ENCODE results near the gene MT3. TPM values are rescaled to one million over a fixed set of nuclear protein-coding genes. Genes with fewer than 3 reads are reported as not detected.

The MT3 gene
- total and polyA plus RNA-seq, 2 of the 13 experiments (the other 11 are each of a cell fraction or from before 2014, with no cell fraction given): not detected

GRCh38 chr16:56608043-56608875 is 18.9 kb downstream of the MT3 start, which contains the start of gene MT2A (continued):
- peak; percentile 100 for TF ChIP-seq MTF1 (CRISPR knock-in tag; IDR thresholded peaks at IDR 0.05)
- peak; percentile 73 for TF ChIP-seq RAD21 (CRISPR knock-in tag; IDR thresholded peaks at IDR 0.05)
- TF ChIP-seq TRIM22 (IDR thresholded peaks at IDR 0.05): no peak
- TF ChIP-seq ZNF639 (CRISPR knock-in tag; conservative IDR thresholded peaks at IDR 0.05): 0 out of 2 replicates have a peak, but pooled peaks have one; percentile 54
- peak; percentile 62; the same call in 1 of the 2 replicates for TF ChIP-seq JUNB (CRISPR knock-in tag; IDR thresholded peaks at IDR 0.05; ENCODE audit: borderline replicate concordance)
- TF ChIP-seq THRA (CRISPR knock-in tag; IDR thresholded peaks at IDR 0.05; ENCODE audit: borderline replicate concordance): no peak; the same call in 1 of the 2 replicates
- no peak for TF ChIP-seq MLLT10 (CRISPR knock-in tag; IDR thresholded peaks at IDR 0.05)
- peak; percentile 79; the same call in 1 of the 2 replicates for TF ChIP-seq TFDP1 (CRISPR knock-in tag; IDR thresholded peaks at IDR 0.05; ENCODE audit: borderline replicate concordance)
- TF ChIP-seq NPAS2 (CRISPR knock-in tag; IDR thresholded peaks at IDR 0.05; ENCODE audit: borderline replicate concordance): no peak; the same call in 1 of the 2 replicates
- no peak for TF ChIP-seq WIZ (CRISPR knock-in tag; IDR thresholded peaks at IDR 0.05)
- TF ChIP-seq HNF4G (IDR thresholded peaks at IDR 0.05; ENCODE audit: borderline replicate concordance, low read depth, low read length): peak; percentile 1; the same call in 1 of the 2 replicates
- peak; percentile 53; the same call in 1 of the 2 replicates for TF ChIP-seq HNF4G (CRISPR knock-in tag; IDR thresholded peaks at IDR 0.05; ENCODE audit: borderline replicate concordance, low read depth)
- no peak; the same call in 1 of the 2 replicates for TF ChIP-seq ZNF263 (CRISPR knock-in tag; IDR thresholded peaks at IDR 0.05)
- TF ChIP-seq IKZF5 (CRISPR knock-in tag; IDR thresholded peaks at IDR 0.05): peak; percentile 79
- TF ChIP-seq TCF7 (IDR thresholded peaks at IDR 0.05; ENCODE audit: low read depth): no peak
- TF ChIP-seq KLF15 (CRISPR knock-in tag; IDR thresholded peaks at IDR 0.05; ENCODE audit: borderline replicate concordance): no peak
- TF ChIP-seq MLX (CRISPR knock-in tag; IDR thresholded peaks at IDR 0.05): 0 out of 2 replicates have a peak, but pooled peaks have one; percentile 32
- TF ChIP-seq TBX3 (IDR thresholded peaks at IDR 0.05; ENCODE audit: borderline replicate concordance): no peak
- peak; percentile 51; the same call in 1 of the 2 replicates for TF ChIP-seq ZNF331 (CRISPR knock-in tag; IDR thresholded peaks at IDR 0.05)
- 0 out of 2 replicates have a peak, but pooled peaks have one; percentile 20 for TF ChIP-seq ZNF619 (CRISPR knock-in tag; IDR thresholded peaks at IDR 0.05)

Data from HepG2 (cell line).